ENCODE data around the gene SLC10A3.

The SLC10A3 gene

DNA sequence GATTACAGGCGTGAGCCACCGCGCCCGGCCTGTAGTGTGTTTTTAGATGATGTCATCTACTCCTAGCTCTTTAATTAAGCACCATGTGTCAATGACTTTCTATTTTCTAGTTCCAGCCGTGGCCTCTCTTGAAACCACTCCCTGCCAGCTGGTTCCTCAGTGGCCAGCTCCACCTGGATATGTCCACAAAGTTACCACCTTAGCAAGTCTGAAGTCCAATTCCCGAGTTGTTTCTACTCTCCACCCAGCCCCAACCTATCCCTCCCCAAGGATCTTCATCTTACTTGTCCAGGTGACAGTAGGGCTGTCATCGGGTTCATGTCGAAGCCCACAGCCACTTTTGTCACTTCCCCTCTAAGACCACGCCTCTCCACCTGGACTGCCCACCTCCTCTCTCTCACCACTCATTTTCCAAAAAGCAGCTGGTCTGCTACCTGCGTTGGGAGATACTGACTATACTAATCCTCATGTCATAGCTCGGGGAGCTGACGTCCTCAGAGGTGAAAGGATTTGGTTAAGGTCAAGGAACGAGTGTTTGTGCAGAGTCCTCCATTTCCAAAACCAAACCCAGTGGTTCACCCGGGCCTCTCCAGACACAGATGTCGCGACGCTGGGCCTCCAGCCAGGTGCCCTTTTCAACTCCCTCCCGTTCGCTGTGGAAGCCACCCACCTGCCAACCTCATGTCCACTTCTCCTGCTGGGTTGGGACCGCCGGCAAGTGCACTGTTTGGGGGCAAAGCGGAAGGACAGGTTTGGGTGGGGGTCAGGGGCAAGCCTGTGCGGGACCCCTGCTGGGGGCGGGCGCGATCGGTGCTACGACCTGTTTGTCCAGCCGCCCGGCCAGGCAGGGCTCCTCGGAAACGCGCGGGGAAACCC, 24.9 kb upstream of the SLC10A3 start:
- Histone ChIP-seq H3K27me3 (no peaks in the 10 kb centered on the region), H3K9me3 (no peaks in the 10 kb centered on the region), H3K27ac (peak overlapping the region; percentile 81 to 96), H3K4me3 (peak overlapping the region; percentile 67 to 77), H3K36me3 (peaks cover 0 to 11% (median 0%) of the 10 kb centered on the region in 3 donors), H3K4me1 (peaks cover 0 to 19% (median 0%) of the 10 kb centered on the region in 4 donors)
- DNase-seq: peak in 1 of 2 donors; percentile 45
- TF ChIP-seq, protein P1, sequence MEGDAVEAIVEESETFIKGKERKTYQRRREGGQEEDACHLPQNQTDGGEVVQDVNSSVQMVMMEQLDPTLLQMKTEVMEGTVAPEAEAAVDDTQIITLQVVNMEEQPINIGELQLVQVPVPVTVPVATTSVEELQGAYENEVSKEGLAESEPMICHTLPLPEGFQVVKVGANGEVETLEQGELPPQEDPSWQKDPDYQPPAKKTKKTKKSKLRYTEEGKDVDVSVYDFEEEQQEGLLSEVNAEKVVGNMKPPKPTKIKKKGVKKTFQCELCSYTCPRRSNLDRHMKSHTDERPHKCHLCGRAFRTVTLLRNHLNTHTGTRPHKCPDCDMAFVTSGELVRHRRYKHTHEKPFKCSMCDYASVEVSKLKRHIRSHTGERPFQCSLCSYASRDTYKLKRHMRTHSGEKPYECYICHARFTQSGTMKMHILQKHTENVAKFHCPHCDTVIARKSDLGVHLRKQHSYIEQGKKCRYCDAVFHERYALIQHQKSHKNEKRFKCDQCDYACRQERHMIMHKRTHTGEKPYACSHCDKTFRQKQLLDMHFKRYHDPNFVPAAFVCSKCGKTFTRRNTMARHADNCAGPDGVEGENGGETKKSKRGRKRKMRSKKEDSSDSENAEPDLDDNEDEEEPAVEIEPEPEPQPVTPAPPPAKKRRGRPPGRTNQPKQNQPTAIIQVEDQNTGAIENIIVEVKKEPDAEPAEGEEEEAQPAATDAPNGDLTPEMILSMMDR (IDR thresholded peaks at IDR 0.05): no peak
- intact Hi-C loops (cut with DNase I; ENCODE audit: low total_unique reads): no loop called here

DNA sequence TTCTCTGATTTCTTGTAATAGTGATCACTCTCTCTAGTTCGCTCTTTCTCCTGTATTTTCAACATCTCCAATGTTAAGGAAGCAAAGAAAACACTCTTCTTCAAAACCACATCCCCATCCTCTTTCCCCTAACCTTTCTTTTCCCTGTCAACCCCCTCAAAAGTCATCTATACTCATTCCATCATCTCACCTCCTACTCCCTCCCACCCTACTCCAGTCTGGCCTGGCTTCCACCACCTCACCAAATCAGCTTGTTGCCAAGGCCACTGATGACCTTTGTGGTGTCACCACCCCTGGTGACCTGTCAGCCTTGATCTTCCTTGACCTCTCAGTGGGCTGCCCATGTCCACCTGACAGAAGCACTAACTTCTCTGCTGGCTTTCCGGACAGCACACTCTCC, 23.3 kb upstream of the SLC10A3 start:
- intact Hi-C loops (cut with DNase I; ENCODE audit: low total_unique reads): no loop called here
- Histone ChIP-seq H3K4me3 (no peak overlapping the region), H3K36me3 (peaks cover 0 to 25% (median 8%) of the 10 kb centered on the region in 3 donors), H3K9me3 (peaks cover 0 to 8% (median 0%) of the 10 kb centered on the region in 3 donors), H3K4me1 (peaks cover 0 to 19% (median 0%) of the 10 kb centered on the region in 4 donors), H3K27ac (no peak overlapping the region), H3K27me3 (no peaks in the 10 kb centered on the region)
- DNase-seq: no peak
- TF ChIP-seq, protein P1 (IDR thresholded peaks at IDR 0.05): no peak

DNA sequence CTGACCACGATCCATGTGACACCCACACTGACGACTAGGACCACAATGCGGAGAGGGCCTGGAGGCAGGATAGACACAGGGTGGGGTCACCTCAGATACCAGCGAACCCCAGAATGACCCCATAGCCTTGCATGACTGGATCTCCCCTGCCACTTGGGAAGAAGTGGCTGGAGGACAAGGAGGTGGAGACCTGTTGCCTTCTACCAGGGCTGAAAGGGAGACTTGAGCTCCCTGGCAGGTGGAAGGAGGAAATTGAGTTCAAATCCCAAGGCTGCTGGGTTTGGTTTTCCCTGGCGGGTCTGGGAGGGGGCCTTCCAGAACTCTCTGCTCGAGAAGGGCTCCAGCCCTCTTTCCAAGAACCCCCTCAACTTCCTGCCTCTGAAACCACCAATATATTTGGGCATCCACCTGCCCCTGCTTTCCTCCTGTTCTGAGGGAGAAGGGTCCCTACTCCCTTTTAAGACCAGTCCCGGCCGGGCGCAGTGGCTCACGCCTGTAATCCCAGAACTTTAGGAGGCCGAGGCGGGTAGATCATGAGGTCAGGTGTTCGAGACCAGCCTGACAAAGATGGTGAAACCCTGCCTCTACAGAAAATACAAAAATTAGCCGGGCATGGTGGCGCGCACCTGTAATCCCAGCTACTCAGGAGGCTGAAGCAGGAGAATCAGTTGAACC, 22.6 kb upstream of the SLC10A3 start:
- no peaks in the 10 kb centered on the region for H3K27me3 ChIP-seq
- intact Hi-C loops (cut with DNase I; ENCODE audit: low total_unique reads): no loop called here
- H3K4me1 ChIP-seq: peaks cover 0 to 19% (median 0%) of the 10 kb centered on the region in 4 donors
- H3K36me3 ChIP-seq: peaks cover 0 to 31% (median 14%) of the 10 kb centered on the region in 3 donors
- no peak overlapping the region for H3K4me3 ChIP-seq
- TF ChIP-seq, protein P1 (IDR thresholded peaks at IDR 0.05): no peak
- H3K27ac ChIP-seq: no peak overlapping the region
- peaks cover 0 to 8% (median 0%) of the 10 kb centered on the region in 3 donors for H3K9me3 ChIP-seq
- no peak for DNase-seq

DNA sequence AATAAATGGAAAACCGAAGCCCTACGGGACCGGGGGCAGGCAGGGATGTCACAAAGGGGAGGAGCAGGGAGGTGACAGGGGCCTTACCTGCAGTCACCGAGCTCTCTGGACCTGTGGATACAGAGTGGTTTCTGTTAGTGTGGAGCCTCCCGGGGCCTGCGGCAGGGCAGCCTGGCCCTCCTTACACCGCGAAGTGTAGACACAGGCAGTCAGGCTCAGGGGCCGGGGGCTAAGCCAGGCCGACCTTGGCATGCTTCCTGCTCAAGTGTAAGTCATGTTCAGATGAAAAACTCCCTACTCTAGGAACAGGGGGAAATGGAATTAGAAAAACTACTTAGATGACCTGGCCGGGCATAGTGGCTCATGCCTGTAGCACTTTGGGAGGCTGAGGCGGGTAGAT, 21.3 kb upstream of the SLC10A3 start:
- intact Hi-C loops (cut with DNase I; ENCODE audit: low total_unique reads): no loop called here
- no peak overlapping the region for H3K27ac ChIP-seq
- peaks cover 0 to 8% (median 0%) of the 10 kb centered on the region in 3 donors for H3K9me3 ChIP-seq
- TF ChIP-seq, protein P1 (IDR thresholded peaks at IDR 0.05): no peak
- H3K27me3 ChIP-seq: no peaks in the 10 kb centered on the region
- DNase-seq: no peak
- peaks cover 0 to 43% (median 26%) of the 10 kb centered on the region in 3 donors for H3K36me3 ChIP-seq
- peaks cover 0 to 8% (median 0%) of the 10 kb centered on the region in 4 donors for H3K4me1 ChIP-seq
- H3K4me3 ChIP-seq: no peak overlapping the region

DNA sequence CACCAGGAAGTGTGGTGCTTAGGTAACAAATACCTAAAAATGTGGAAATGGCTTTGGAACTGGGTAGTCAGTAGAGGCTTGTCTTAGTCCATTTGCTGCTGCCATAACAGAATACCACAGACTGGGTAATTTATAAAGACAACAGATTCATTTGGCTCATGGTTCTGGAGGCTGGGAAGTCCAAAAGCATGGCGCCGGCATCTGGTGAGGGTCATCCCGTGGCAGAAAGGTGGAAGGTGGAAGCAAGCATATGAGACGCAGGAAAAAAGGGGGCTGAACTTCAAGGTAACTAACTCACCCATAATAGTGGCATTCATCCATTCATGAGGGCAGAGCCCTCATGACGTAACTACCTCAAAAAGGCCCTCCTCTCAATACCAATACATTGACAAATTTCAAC, 19.0 kb upstream of the SLC10A3 start:
- no peak for DNase-seq
- H3K27me3 ChIP-seq: no peaks in the 10 kb centered on the region
- intact Hi-C loops (cut with DNase I; ENCODE audit: low total_unique reads): no loop called here
- peaks cover 0 to 8% (median 0%) of the 10 kb centered on the region in 3 donors for H3K9me3 ChIP-seq
- H3K27ac ChIP-seq: no peak overlapping the region
- H3K4me1 ChIP-seq: no peaks in the 10 kb centered on the region
- no peak overlapping the region for H3K4me3 ChIP-seq
- peaks cover 0 to 58% (median 42%) of the 10 kb centered on the region in 3 donors for H3K36me3 ChIP-seq
- TF ChIP-seq, protein P1 (IDR thresholded peaks at IDR 0.05): no peak
